HFF-Myc (cell line): ENCODE data around the gene HMX3.

Source experiments
- DNase-seq: peaks from one replicate; pipeline ENCODE4 v3.0.0-alpha.2; 2011; ENCODE audit warnings: low read depth; ENCODE audit errors: extremely low read depth
- H3K4me3 ChIP-seq: replicated peaks from 2 replicates; pipeline ENCODE4 v1.5.1; 2011; ENCODE audit warnings: low read depth, mild to moderate bottlenecking, control low read depth, low read length
- CTCF ChIP-seq: IDR thresholded peaks from 2 replicates; pipeline ENCODE4 v1.5.1; 2012; ENCODE audit warnings: mild to moderate bottlenecking, low read depth, low read length, control low read depth; ENCODE audit errors: missing control alignments

HMX3 gene

GRCh38 chr10:123135415-123136141 is at the start of gene HMX3:
HMX3 (plus strand) TSS chr10:123135970; CDS start chr10:123136051, 81 bp downstream.
- H3K4me3 ChIP-seq, result no peak within 1 kb of the TSS; the same call in 1 of the 2 replicates
- DNase-seq, result no peak
- no peak for TF ChIP-seq CTCF

GRCh38 chr10:123086281-123086680 is 49.5 kb upstream of the HMX3 start:
- no peak for TF ChIP-seq CTCF
- H3K4me3 ChIP-seq, result no peak overlapping the region
- no peak for DNase-seq

DNA sequence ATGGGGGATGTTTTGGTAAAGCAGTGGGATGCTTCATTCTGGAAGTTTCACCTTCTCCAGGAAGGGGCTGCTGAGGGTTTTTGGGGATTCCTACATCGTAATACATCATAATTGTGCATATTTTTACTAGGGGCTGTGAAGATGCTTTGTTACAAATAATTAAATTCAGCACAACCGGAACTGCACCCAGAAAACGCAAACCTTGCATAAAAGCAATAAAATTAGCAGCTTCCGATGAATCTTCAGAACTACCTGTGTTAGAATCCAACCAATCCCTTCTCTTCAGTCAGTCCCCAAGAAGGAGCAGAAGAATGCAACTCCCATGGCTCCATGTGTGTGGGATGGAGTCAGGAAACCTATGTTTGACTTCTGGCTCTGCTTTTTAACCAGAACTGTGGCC is 48.4 kb upstream of the HMX3 start:
- TF ChIP-seq CTCF, result no peak
- DNase-seq, result no peak
- no peak overlapping the region for H3K4me3 ChIP-seq

DNA sequence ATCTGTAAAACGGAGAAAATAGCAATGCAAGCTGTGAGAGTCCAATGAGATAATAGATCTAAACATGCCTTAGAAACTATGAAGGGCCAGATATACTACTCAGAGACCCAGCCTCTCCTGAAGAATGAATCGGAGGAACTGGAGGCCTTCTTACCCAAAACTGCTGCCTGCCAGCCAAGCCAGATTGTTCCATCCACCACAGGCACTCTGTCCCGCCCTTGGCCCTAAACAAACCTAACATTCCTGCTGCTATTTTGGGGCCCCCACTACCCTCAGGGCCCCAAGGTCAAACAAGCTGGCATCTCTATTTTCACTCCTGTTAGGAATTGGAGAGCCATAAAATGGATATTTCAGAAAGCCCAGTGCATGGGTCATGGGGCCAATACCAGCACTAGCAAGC is 48.0 kb upstream of the HMX3 start:
- H3K4me3 ChIP-seq, result no peak overlapping the region
- DNase-seq, result no peak
- no peak for TF ChIP-seq CTCF

DNA sequence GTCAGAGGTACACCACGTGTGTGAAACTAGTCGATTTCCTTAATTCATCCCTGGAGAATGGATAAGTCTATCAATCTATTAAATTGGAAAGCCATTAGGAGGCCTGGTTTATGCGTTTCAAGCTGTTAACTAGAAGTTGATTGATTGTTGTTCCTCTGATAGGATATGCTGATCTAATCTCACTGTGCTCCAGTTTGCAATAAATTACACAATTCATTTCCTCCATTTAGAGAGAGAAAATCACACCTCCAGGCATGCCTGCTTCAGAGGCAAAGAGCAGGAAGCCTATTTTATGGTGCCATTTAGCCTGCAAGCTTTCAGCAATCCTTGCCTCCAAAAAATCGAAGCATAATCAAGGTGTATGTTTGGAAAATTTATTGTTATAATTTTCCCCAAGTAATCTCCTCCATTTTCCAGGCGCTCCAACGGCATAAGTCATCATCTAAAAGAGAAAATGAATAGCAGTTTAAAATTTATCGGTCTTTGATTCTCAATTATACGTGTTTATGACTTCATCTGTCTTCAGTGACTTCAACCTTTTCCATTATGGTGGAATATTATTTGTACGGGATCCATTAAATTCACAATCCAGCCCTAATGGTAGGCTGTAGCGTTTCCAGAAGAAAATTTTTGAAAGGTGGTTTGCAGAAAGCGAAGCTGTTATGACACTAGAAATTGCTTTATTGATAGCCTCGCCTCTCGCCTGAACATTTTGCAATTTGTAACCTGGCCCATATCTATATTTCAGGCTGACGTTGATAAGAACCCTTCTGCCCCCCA is 42.9 kb upstream of the HMX3 start:
- no peak for DNase-seq
- H3K4me3 ChIP-seq, result no peak overlapping the region
- no peak for TF ChIP-seq CTCF

DNA sequence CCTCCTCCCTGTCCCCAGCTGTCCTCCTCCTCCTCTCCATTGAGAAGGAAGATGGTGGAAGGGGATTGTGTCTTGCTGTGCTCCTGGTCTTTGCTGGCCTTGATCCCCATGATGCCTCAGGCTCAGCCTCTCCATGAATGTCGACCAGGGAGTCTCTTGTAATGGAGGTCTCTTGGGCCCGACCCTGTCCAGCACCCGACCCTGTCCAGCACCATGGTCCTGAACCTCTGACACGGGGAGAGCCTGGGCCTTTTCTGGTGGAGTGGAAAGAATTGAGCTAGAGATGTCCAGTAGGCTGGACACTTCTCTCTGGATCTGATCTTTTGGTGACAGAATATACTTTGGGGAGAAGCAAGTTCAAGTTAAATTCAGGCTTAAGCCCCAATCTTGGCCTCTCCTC is 42.3 kb upstream of the HMX3 start:
- H3K4me3 ChIP-seq, result no peak overlapping the region
- TF ChIP-seq CTCF, result no peak
- DNase-seq, result no peak
